Measurements from ENCODE around the gene CDK16.

The CDK16 gene

GRCh38 chrX:47224266-47224895, 5.9 kb downstream of the CDK16 start:
- TF ChIP-seq CTCF (IDR thresholded peaks at IDR 0.05; ENCODE audit: borderline replicate concordance, control extremely low read depth, extremely low read depth, insufficient read depth, missing control alignments) = no peak
- in situ Hi-C loops (cut with MboI; ENCODE audit: low sequenced_read_pairs, unreplicated experiment) = no loop called here
- DNase-seq (ENCODE audit: low spot score) = no peak

- no peak for TF ChIP-seq CTCF (IDR thresholded peaks at IDR 0.05; ENCODE audit: borderline replicate concordance, control extremely low read depth, extremely low read depth, insufficient read depth, missing control alignments)
- DNase-seq (ENCODE audit: low spot score) = no peak
- in situ Hi-C loops (cut with MboI; ENCODE audit: low sequenced_read_pairs, unreplicated experiment) = no loop called here
Observed at GRCh38 chrX:47224896-47225290, 6.4 kb downstream of the CDK16 start.

- DNase-seq (ENCODE audit: low spot score) = no peak
- no peak for TF ChIP-seq CTCF (IDR thresholded peaks at IDR 0.05; ENCODE audit: borderline replicate concordance, control extremely low read depth, extremely low read depth, insufficient read depth, missing control alignments)
- in situ Hi-C loops (cut with MboI; ENCODE audit: low sequenced_read_pairs, unreplicated experiment) = no loop called here
Observed at GRCh38 chrX:47226071-47226470, 7.6 kb downstream of the CDK16 start.

GRCh38 chrX:47226531-47227333, 8.3 kb downstream of the CDK16 start:
- in situ Hi-C loops (cut with MboI; ENCODE audit: low sequenced_read_pairs, unreplicated experiment) = no loop called here
- DNase-seq (ENCODE audit: low spot score) = no peak
- TF ChIP-seq CTCF (IDR thresholded peaks at IDR 0.05; ENCODE audit: borderline replicate concordance, control extremely low read depth, extremely low read depth, insufficient read depth, missing control alignments) = no peak

- no peak for TF ChIP-seq CTCF (IDR thresholded peaks at IDR 0.05; ENCODE audit: borderline replicate concordance, control extremely low read depth, extremely low read depth, insufficient read depth, missing control alignments)
- no peak for DNase-seq (ENCODE audit: low spot score)
- in situ Hi-C loops (cut with MboI; ENCODE audit: low sequenced_read_pairs, unreplicated experiment) = no loop called here
Observed at GRCh38 chrX:47227334-47227583, 8.8 kb downstream of the CDK16 start.

- in situ Hi-C loops (cut with MboI; ENCODE audit: low sequenced_read_pairs, unreplicated experiment) = no loop called here
- no peak for TF ChIP-seq CTCF (IDR thresholded peaks at IDR 0.05; ENCODE audit: borderline replicate concordance, control extremely low read depth, extremely low read depth, insufficient read depth, missing control alignments)
- no peak for DNase-seq (ENCODE audit: low spot score)
Observed at GRCh38 chrX:47228550-47229270, 10.2 kb downstream of the CDK16 start.

Data from GM13976 (cell line).